GM12892 (cell line): Measurements from ENCODE around the gene ANTXR1.

Source experiments
- DNase-seq: peaks from one replicate; pipeline ENCODE4 v3.0.0; 2011; ENCODE audit not compliant: insufficient read length
- FAIRE-seq: peaks from 2 replicates; lab custom pipeline; 2011; peaks lifted over from hg19 to GRCh38; lab: Jason Lieb, UNC
- POLR2A ChIP-seq: IDR thresholded peaks from 2 replicates; pipeline ENCODE4 v1.6.1; 2011; ENCODE audit warnings: low read depth, low read length, control low read depth
- POLR2AphosphoS5 ChIP-seq: IDR thresholded peaks from 2 replicates; pipeline ENCODE4 v1.6.1; 2011; ENCODE audit warnings: low read depth, low read length, control low read depth
- TAF1 ChIP-seq: IDR thresholded peaks from 2 replicates; pipeline ENCODE4 v1.6.1; 2011; ENCODE audit warnings: low read depth, mild to moderate bottlenecking, control low read depth, low read length, borderline replicate concordance

Gene ANTXR1

GRCh38 chr2:69062307-69062962 is 49.5 kb downstream of the ANTXR1 start:
- TF ChIP-seq TAF1 (no peak), POLR2A (no peak), POLR2AphosphoS5 (no peak)
- DNase-seq (no peak), FAIRE-seq (no peak)

GRCh38 chr2:69065735-69066336 is 52.9 kb downstream of the ANTXR1 start:
- DNase-seq (no peak), FAIRE-seq (no peak)
- no peak for TF ChIP-seq TAF1
- TF ChIP-seq POLR2A, result no peak
- no peak for TF ChIP-seq POLR2AphosphoS5

- no peak for FAIRE-seq
- no peak for TF ChIP-seq POLR2AphosphoS5
- no peak for TF ChIP-seq TAF1
- TF ChIP-seq POLR2A, result no peak
- no peak for DNase-seq
Observed at GRCh38 chr2:69067026-69067630, 54.1 kb downstream of the ANTXR1 start.

GRCh38 chr2:69067866-69068265 is 54.9 kb downstream of the ANTXR1 start:
- no peak for DNase-seq
- TF ChIP-seq POLR2A (no peak), TAF1 (no peak), POLR2AphosphoS5 (no peak)
- no peak for FAIRE-seq

DNA sequence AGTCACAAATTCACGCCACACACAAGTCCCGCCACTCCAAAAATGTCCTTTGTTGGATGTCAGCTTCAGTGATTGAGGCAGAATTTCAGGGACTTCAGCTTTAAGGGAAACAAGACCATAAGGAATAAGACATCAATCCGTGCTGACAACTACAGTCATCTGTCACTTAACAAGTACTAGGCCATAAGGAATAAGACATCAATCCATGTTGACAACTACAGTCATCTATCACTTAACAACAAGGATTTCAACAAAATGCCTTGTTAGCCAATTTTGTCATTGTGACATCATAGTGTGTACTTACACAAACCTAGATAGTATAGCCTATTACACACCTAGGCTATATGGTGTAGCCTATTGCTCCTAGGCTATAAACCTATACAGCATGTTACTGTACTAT is 58.0 kb downstream of the ANTXR1 start:
- FAIRE-seq (no peak), DNase-seq (no peak)
- TF ChIP-seq TAF1 (no peak), POLR2AphosphoS5 (no peak)

GRCh38 chr2:69073928-69074570 is 61.1 kb downstream of the ANTXR1 start:
- FAIRE-seq, result no peak
- no peak for DNase-seq
- no peak for TF ChIP-seq TAF1
- TF ChIP-seq POLR2AphosphoS5, result no peak
- TF ChIP-seq POLR2A, result no peak

GRCh38 chr2:69074918-69075317 is 61.9 kb downstream of the ANTXR1 start:
- FAIRE-seq, result no peak
- no peak for TF ChIP-seq POLR2A
- no peak for TF ChIP-seq POLR2AphosphoS5
- TF ChIP-seq TAF1, result no peak
- DNase-seq, result no peak

GRCh38 chr2:69075486-69075885 is 62.5 kb downstream of the ANTXR1 start:
- FAIRE-seq (no peak), DNase-seq (no peak)
- no peak for TF ChIP-seq POLR2A
- TF ChIP-seq POLR2AphosphoS5, result no peak

- DNase-seq (no peak), FAIRE-seq (no peak)
Observed at GRCh38 chr2:69076601-69077000, 63.6 kb downstream of the ANTXR1 start.

DNA sequence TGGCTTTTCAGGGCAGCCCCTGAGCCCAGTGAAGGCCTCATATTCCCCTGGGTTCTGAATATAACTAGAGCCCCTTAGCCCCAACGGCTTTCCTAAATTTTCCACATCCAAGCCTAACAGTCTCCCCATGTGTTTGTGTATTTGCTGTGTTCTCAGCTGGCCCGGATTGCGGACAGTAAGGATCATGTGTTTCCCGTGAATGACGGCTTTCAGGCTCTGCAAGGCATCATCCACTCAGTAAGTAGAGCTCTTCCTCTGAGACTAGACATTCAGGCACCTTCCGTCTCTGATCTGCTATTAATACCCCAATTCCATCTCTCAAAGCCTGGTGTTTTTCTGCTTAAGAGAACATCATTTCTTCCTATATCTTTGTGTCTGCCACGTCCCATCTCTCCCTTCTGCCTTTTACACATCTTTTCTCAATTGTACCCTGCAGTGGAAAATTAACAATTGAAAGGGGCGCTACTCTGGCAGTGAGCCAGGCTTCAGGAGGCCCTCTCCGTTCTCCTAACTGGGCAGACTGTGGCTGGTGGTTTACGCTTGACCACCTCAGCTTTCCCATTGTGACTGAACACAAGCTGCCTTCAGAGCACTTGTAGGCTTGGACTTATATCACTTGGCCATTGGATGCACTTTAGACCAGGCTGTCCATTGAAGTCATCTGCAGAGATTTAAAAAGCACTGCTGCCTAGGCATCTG is 64.4 kb downstream of the ANTXR1 start:
- no peak for TF ChIP-seq TAF1
- no peak for TF ChIP-seq POLR2AphosphoS5
- no peak for TF ChIP-seq POLR2A
- DNase-seq (no peak), FAIRE-seq (no peak)

More at GRCh38 chr2:69076601-69077000, 63.6 kb downstream of the ANTXR1 start:
- TF ChIP-seq POLR2AphosphoS5 (no peak), TAF1 (no peak), POLR2A (no peak)

- DNase-seq (no peak), FAIRE-seq (no peak)
- TF ChIP-seq TAF1 (no peak), POLR2AphosphoS5 (no peak), POLR2A (no peak)
Observed at GRCh38 chr2:69080071-69080470, 67.1 kb downstream of the ANTXR1 start.
